Lower leg skin (tissue), 4 donors: ENCODE results near the gene ENPP6. TPM values are rescaled to one million over a fixed set of nuclear protein-coding genes. Genes with fewer than 3 reads are reported as not detected.

ENCODE experiments used
- DNase-seq, 2 donors: peaks; one replicate each; pipeline ENCODE4 v3.0.0-alpha.2; 2019; ENCODE audit warnings: low spot score in 2 of 2
- H3K4me3 ChIP-seq: fragments of 200-600 bp; sonication (generic); 2 replicates; pipeline ENCODE4 v1.5.1; 2017; ENCODE audit warnings: mild to moderate bottlenecking, low read depth; ENCODE audit not compliant: poor library complexity, severe bottlenecking
- CTCF ChIP-seq, 3 donors: fragments of 450-650 bp; IDR thresholded peaks; one replicate each; pipeline ENCODE4 v1.5.1; 2016; ENCODE audit warnings: antibody characterized with exemption in 3 of 3, mild to moderate bottlenecking in 3 of 3, moderate library complexity in 2 of 3
- POLR2A ChIP-seq, 2 donors: fragments of 450-650 bp; IDR thresholded peaks; one replicate each; pipeline ENCODE4 v1.6.1; 2016 to 2017; ENCODE audit warnings: antibody characterized with exemption in 2 of 2, mild to moderate bottlenecking in 1 of 2, moderate library complexity in 1 of 2
- WGBS, 2 donors: methylation state at CpG; one replicate each; pipeline ENCODE4 v1.1.5; 2018; 5-methylcytosine and 5-hydroxymethylcytosine counted together
- intact Hi-C: fragments of 100-400 bp; cut with DNase I; formaldehyde crosslinking; loops from one replicate; pipeline ENCODE4 v1.15.0; 2023; ENCODE audit warnings: low total_unique reads
- total RNA-seq, 4 donors: library from RNA; depleted of rRNA; stranded (reverse); fragments of >200 nt; gene quantifications; one replicate each; pipeline ENCODE4 v1.1.0, GENCODE V29; 2016

The ENPP6 gene
- total RNA-seq, 4 donors from 2014 or later, result 0.16 TPM; not detected in 3

- peak; percentile 4 to 34 for DNase-seq
- H3K4me3 ChIP-seq, result no peak overlapping the region
- WGBS, 2 donors, result 88 to 89% methylated on average over 13 of the region's 13 CpGs
- TF ChIP-seq POLR2A (IDR thresholded peaks at IDR 0.05), result no peak
- no peak for TF ChIP-seq CTCF (IDR thresholded peaks at IDR 0.05)
- intact Hi-C loops, result no loop called here
These were observed 94.9 kb downstream of the ENPP6 start for GRCh38 chr4:184122631-184123408.

- 80 to 92% methylated on average over 7 to 10 of the region's 10 CpGs for WGBS, 2 donors
- intact Hi-C loops, result no loop called here
- DNase-seq, result peak in 1 of 2 donors; percentile 1
- TF ChIP-seq POLR2A (IDR thresholded peaks at IDR 0.05) (no peak), CTCF (IDR thresholded peaks at IDR 0.05) (no peak)
- H3K4me3 ChIP-seq, result no peak overlapping the region
These were observed 97.0 kb downstream of the ENPP6 start for GRCh38 chr4:184120549-184121127.

GRCh38 chr4:184117662-184118199, 99.9 kb downstream of the ENPP6 start:
- WGBS, 2 donors, result 93% methylated on average over 11 of the region's 11 CpGs
- TF ChIP-seq POLR2A (IDR thresholded peaks at IDR 0.05) (no peak), CTCF (IDR thresholded peaks at IDR 0.05) (no peak)

GRCh38 chr4:184115399-184115798, 102.3 kb downstream of the ENPP6 start:
- no peak for DNase-seq
- intact Hi-C loops, result no loop called here
- no peak overlapping the region for H3K4me3 ChIP-seq
- WGBS, 2 donors, result 84 to 92% methylated on average over 2 to 4 of the region's 4 CpGs
- TF ChIP-seq CTCF (IDR thresholded peaks at IDR 0.05), result no peak
- TF ChIP-seq POLR2A (IDR thresholded peaks at IDR 0.05), result no peak

More at GRCh38 chr4:184117662-184118199, 99.9 kb downstream of the ENPP6 start:
- peak in 1 of 2 donors; percentile 54 for DNase-seq
- no peak overlapping the region for H3K4me3 ChIP-seq
- intact Hi-C loops, result no loop called here

GRCh38 chr4:184114431-184114830, 103.2 kb downstream of the ENPP6 start:
- TF ChIP-seq CTCF (IDR thresholded peaks at IDR 0.05) (no peak), POLR2A (IDR thresholded peaks at IDR 0.05) (no peak)
- no peak overlapping the region for H3K4me3 ChIP-seq
- intact Hi-C loops, result no loop called here
- WGBS, 2 donors, result 70 to 76% methylated on average over 8 of the region's 8 CpGs
- no peak for DNase-seq
